Measurements from ENCODE around the gene SULF2.

DNA sequence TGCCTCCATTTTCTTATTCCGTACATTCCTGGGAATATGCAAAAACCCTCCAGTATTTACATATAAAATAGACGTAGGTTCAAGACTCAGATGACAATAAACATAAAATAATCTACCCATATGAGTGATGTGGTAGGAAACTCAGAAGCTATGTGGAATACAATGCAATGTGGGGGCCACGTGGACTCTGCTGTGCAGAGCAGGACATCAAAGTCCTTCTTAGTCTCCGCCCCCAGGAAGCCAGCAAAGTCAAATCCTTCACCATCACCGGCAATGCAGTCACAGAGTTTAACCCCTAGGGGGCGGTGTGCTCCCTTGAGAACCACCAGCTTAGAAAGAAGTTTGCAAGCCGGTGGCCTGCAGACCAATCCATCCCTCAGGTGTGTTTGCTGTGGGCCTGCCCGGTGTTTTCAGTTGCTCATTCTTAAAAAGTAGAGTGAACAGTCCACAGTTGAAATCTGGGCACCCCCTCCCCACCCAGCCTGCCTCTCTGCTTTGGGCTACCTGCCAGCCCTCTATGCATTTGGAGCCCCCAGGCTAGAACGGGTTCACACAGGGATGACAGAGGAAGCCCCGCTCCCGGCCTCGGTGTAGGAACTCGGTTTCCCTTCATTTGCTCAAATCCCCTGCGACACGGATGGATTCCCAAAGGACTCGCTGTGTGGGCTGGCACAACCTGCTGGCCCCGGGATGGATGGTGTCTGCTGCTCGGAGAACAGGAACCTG is 59.9 kb downstream of the SULF2 start:
- no peak for TF ChIP-seq GATA2 (IDR thresholded peaks at IDR 0.05; ENCODE audit: low read depth, low read length)
- no peak for TF ChIP-seq GATA3 (IDR thresholded peaks at IDR 0.05; ENCODE audit: low read depth, low read length)

Data from SH-SY5Y (cell line).